GM12878 (cell line): Measurements from ENCODE around the gene CPT2. TPM values are rescaled to one million over a fixed set of nuclear protein-coding genes. Genes with fewer than 3 reads are reported as not detected.

ENCODE experiments used
- BCL3 ChIP-seq: IDR thresholded peaks from 2 replicates; pipeline ENCODE4 v1.6.1; 2011; ENCODE audit warnings: borderline replicate concordance, low read depth, mild to moderate bottlenecking, moderate library complexity, low read length; ENCODE audit not compliant: insufficient read depth, poor library complexity, severe bottlenecking
- CHD2 ChIP-seq: IDR thresholded peaks from 2 replicates; pipeline ENCODE4 v1.6.1; 2011; ENCODE audit warnings: low read depth, low read length, improper control_type of control experiment, borderline replicate concordance
- CTCF ChIP-seq, 3 experiments: IDR thresholded peaks in 2 of 3; conservative IDR thresholded peaks in 1 of 3; 2 replicates each; pipeline ENCODE4 v1.5.1; 2011; ENCODE audit warnings: low read depth in 3 of 3, low read length in 3 of 3, mild to moderate bottlenecking in 3 of 3, control low read depth in 2 of 3, moderate library complexity in 2 of 3, inconsistent platforms in 1 of 3, mixed read lengths in 1 of 3; ENCODE audit not compliant: control insufficient read depth in 2 of 3, insufficient read depth in 1 of 3; ENCODE audit errors: extremely low read depth in 1 of 3
- CUX1 ChIP-seq: IDR thresholded peaks from 2 replicates; pipeline ENCODE4 v1.6.1; 2012; ENCODE audit warnings: improper control_type of control experiment, low read depth, low read length; ENCODE audit not compliant: insufficient replicate concordance
- EGR1 ChIP-seq, 2 experiments: IDR thresholded peaks; 1 replicate in 1 of 2; 2 replicates in 1 of 2; pipeline ENCODE4 v1.6.1; 2011 to 2012; ENCODE audit warnings: low read depth in 2 of 2, low read length in 2 of 2, borderline replicate concordance in 1 of 2, mild to moderate bottlenecking in 1 of 2, moderate library complexity in 1 of 2
- ESRRA ChIP-seq: IDR thresholded peaks from 2 replicates; pipeline ENCODE4 v1.6.1; 2012; ENCODE audit warnings: mild to moderate bottlenecking, low read length, improper control_type of control experiment
- GABPA ChIP-seq: IDR thresholded peaks from 2 replicates; pipeline ENCODE4 v1.6.1; 2014; ENCODE audit warnings: antibody characterized with exemption, low read depth, mild to moderate bottlenecking, inconsistent platforms
- JUNB ChIP-seq: IDR thresholded peaks from 2 replicates; pipeline ENCODE4 v1.6.1; 2016; ENCODE audit warnings: antibody characterized with exemption, mild to moderate bottlenecking
- KAT2A ChIP-seq: conservative IDR thresholded peaks from 2 replicates; pipeline ENCODE4 v1.6.1; 2011; ENCODE audit warnings: low read depth, low read length; ENCODE audit not compliant: control insufficient read depth
- KLF5 ChIP-seq: fragments of 450-650 bp; IDR thresholded peaks from 2 replicates; pipeline ENCODE4 v1.6.1; 2014; ENCODE audit warnings: mild to moderate bottlenecking; ENCODE audit not compliant: partially characterized antibody
- NR2C2 ChIP-seq: IDR thresholded peaks from 2 replicates; pipeline ENCODE4 v1.6.1; 2011; ENCODE audit warnings: borderline replicate concordance, low read depth; ENCODE audit not compliant: control insufficient read depth, insufficient read length
- PAX5 ChIP-seq: IDR thresholded peaks from 2 replicates; pipeline ENCODE4 v1.6.1; 2011; ENCODE audit warnings: low read depth, low read length, borderline replicate concordance
- PAX8 ChIP-seq: fragments of 450-650 bp; IDR thresholded peaks from 2 replicates; pipeline ENCODE4 v1.6.1; 2017; ENCODE audit warnings: mild to moderate bottlenecking, moderate library complexity
- POLR2A ChIP-seq: IDR thresholded peaks from 2 replicates; pipeline ENCODE4 v1.6.1; 2011; ENCODE audit warnings: low read depth, mild to moderate bottlenecking, low read length
- RCOR1 ChIP-seq: conservative IDR thresholded peaks from 2 replicates; pipeline ENCODE4 v1.6.1; 2012; ENCODE audit warnings: low read depth, low read length, improper control_type of control experiment
- SIN3A ChIP-seq: IDR thresholded peaks from 2 replicates; pipeline ENCODE4 v1.6.1; 2012; ENCODE audit warnings: low read depth, low read length, improper control_type of control experiment
- SMARCA5 ChIP-seq: fragments of 450-650 bp; IDR thresholded peaks from 2 replicates; pipeline ENCODE4 v1.6.1; 2017; ENCODE audit warnings: mild to moderate bottlenecking
- TAF1 ChIP-seq: IDR thresholded peaks from 2 replicates; pipeline ENCODE4 v1.6.1; 2011; ENCODE audit warnings: mild to moderate bottlenecking, low read depth, low read length, borderline replicate concordance
- TARDBP ChIP-seq: IDR thresholded peaks from 2 replicates; pipeline ENCODE4 v1.6.1; 2016; ENCODE audit warnings: borderline replicate concordance
- YY1 ChIP-seq: IDR thresholded peaks from 2 replicates; pipeline ENCODE4 v1.6.1; 2011; ENCODE audit warnings: low read depth, mild to moderate bottlenecking, low read length
- ZNF207 ChIP-seq: fragments of 450-650 bp; IDR thresholded peaks from 2 replicates; pipeline ENCODE4 v1.6.1; 2014; ENCODE audit warnings: antibody characterized with exemption, mild to moderate bottlenecking, borderline replicate concordance
- ZNF384 ChIP-seq: IDR thresholded peaks from 2 replicates; pipeline ENCODE4 v1.6.1; 2012; ENCODE audit warnings: low read depth, mild to moderate bottlenecking, low read length, improper control_type of control experiment, borderline replicate concordance
- polyA plus RNA-seq, 11 experiments: library from polyadenylated mRNA; depleted of rRNA in 4 of 11; unstranded in 6 of 11; stranded (reverse) in 5 of 11; fragments of >200 nt; fragmentation: Nextera tagmentation in 4 of 11; fragmentation: Illumina TruSeq in 1 of 11; extraction: Ambion mirVana in 4 of 11; extraction: Trizol in 1 of 11; gene quantifications; 1 replicate in 1 of 11; 2 replicates in 10 of 11; pipeline versions ENCODE4 v1.2.1 to v1.2.3, GENCODE V29; 2011 to 2016; ENCODE audit warnings: inconsistent platforms in 2 of 11, missing spikeins in 2 of 11, low read depth in 1 of 11
- total RNA-seq, 4 experiments: library from RNA; depleted of rRNA in 3 of 4; stranded (reverse); fragments of >200 nt in 3 of 4; fragmentation: Illumina TruSeq in 1 of 4; extraction: Trizol in 1 of 4; gene quantifications; 2 replicates each; pipeline versions ENCODE4 v1.2.1 to v1.2.3, GENCODE V29; 2013 to 2021

CPT2 gene
- total and polyA plus RNA-seq, 10 of the 15 experiments (the other 5 are each of a cell fraction or from before 2014, with no cell fraction given), result 10.1 to 36.2 (median 26.3) TPM

- TF ChIP-seq RCOR1, result no peak
- TF ChIP-seq PAX5, result no peak
- TF ChIP-seq CTCF (IDR thresholded peaks at IDR 0.05 in 2 of 3, conservative IDR thresholded peaks at IDR 0.05 in 1 of 3; ENCODE audit: control insufficient read depth in 2 of 3, extremely low read depth in 1 of 3, insufficient read depth in 1 of 3, low read depth in 3 of 3, low read length in 3 of 3), result no peak
- no peak for TF ChIP-seq KLF5
- TF ChIP-seq GABPA, result peak; percentile 74
- no peak for TF ChIP-seq NR2C2
- TF ChIP-seq YY1, result peak; percentile 51; the same call in 1 of the 2 replicates
- 0 out of 2 replicates have a peak, but pooled peaks have one; percentile 46 for TF ChIP-seq TARDBP
- TF ChIP-seq CHD2, result peak; percentile 70
- peak; percentile 71; the same call in 1 of the 2 replicates for TF ChIP-seq SMARCA5
- peak; percentile 99 for TF ChIP-seq POLR2A
- no peak for TF ChIP-seq PAX8
- no peak for TF ChIP-seq JUNB
- no peak for TF ChIP-seq BCL3
- peak; percentile 58; the same call in 1 of the 2 replicates for TF ChIP-seq TAF1
- no peak for TF ChIP-seq ESRRA
- TF ChIP-seq ZNF384, result no peak
- no peak for TF ChIP-seq KAT2A
- TF ChIP-seq SIN3A, result no peak; the same call in 1 of the 2 replicates
- TF ChIP-seq CUX1, result peak; percentile 23
- 0 out of 2 replicates have a peak, but pooled peaks have one; percentile 30 for TF ChIP-seq ZNF207
- peak; percentile 26 to 92 for TF ChIP-seq EGR1 (IDR thresholded peaks at IDR 0.05; ENCODE audit: borderline replicate concordance in 1 of 2, low read depth in 2 of 2, low read length in 2 of 2)
These were observed 23.7 kb downstream of the CPT2 start, which contains the start of gene CZIB (continued) for GRCh38 chr1:53220171-53220961.
